HG03066 (cell line): ENCODE results near the gene FOXP1.

Experiments
- ATAC-seq: cut with Tn5 transposase; IDR thresholded peaks from one replicate; pipeline ENCODE4 v1.9.1; 2021; ENCODE audit warnings: low read depth; ENCODE audit not compliant: unreplicated experiment

Gene FOXP1

DNA sequence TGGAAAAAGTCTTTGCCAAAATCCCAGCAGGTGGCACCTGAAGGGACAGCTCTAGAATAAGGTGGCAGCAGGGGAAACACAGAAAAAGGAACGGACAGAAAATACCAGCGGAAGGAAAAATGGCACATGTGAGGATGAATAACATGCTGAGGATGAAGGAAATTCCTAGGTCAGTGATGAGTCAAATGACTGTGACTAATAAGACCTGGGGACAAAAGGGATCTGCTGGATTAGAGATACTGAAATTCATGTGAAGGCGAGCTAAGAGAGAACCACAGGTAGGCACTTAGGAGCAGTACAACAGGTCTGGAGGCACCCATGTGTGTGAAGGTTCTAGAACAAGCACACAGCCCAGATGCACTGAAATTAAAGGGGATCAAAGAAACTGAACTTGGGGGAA is 482.5 kb downstream of the FOXP1 start:
- no peak for ATAC-seq

DNA sequence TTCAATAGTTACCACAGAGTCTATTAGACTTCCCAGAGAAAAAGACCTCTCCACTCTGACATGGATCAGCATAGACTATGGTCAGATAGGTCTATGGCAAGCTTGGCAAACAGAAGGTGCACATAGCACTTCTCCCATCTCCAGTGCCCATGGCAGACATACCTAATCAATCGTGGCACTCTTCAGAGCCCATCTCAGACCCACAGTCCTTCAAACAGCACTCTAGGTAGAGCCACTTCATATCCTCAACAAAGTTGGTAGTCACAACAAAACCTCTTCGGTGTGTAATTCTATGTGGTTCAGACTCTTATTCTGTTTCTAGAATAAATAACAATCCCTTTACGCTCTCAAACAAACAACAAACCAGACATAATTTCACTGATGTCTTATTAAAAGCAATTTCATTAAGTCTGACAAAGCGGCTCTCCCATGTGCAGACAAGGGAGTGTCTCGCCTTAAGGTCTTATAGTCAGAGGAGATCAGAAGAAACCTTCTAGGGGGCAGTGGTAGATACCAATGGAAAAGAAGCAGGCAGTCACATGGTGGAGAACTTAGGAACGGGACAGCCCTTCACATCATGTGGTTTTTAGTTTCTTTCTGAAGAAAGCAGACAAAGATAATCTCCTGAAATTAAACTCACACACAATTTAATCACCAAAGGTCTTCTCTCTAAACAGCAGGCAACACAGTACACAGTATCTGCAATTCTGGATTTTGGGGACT is 483.4 kb downstream of the FOXP1 start:
- ATAC-seq, result no peak

DNA sequence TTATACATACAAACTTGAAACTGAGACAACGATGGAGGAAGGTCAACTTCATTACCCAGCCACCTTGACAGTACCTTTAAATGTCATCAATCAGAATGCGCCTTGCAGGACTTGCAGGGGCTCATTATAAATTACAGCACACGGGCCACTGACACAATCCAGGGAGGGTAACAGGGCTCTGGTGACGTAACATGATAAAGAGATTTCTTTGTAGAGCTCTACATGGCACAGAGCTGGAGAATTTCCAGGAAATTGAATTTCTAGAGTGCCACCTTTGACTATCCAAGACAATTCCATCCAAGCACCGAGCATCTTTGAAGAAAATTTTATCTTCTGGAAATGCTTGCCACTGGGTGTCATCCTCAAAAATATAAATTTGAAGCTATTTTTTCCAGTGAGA is 486.0 kb downstream of the FOXP1 start:
- ATAC-seq, result no peak

DNA sequence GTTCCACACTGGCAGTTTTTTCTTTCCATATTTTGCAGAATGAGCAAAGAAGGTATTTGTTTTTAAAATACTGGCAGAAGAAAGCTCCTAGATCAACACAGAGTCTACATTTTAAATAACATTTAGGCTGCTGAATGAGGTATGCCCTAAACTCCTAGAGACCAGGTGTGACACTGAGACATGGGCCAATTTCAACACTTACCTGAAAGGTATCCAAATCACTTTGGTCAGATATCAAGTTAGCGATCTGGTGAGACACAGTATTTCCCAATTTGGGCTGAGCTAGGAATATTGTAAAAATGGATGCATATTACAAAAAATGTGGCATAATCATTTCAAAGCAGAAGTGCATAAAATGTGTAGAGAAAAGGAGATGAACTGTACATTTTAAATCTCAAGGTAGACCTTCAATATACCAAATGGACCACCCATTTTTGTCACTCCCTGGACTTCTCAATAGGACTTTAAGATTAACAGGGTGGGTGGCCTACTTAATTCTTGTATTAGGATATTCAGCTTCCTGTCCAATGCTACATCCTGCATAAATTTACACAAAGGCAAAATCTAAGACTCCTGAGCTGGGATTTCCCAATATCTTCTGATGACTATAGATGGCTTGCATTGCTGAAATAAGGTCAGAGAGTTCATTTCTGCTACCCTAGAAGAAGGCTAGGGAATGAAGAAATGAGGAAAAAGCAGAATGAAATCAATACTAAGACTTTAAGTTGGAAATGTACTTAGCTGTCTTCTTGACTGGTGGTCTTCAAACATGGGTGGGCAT is 487.8 kb downstream of the FOXP1 start:
- no peak for ATAC-seq

DNA sequence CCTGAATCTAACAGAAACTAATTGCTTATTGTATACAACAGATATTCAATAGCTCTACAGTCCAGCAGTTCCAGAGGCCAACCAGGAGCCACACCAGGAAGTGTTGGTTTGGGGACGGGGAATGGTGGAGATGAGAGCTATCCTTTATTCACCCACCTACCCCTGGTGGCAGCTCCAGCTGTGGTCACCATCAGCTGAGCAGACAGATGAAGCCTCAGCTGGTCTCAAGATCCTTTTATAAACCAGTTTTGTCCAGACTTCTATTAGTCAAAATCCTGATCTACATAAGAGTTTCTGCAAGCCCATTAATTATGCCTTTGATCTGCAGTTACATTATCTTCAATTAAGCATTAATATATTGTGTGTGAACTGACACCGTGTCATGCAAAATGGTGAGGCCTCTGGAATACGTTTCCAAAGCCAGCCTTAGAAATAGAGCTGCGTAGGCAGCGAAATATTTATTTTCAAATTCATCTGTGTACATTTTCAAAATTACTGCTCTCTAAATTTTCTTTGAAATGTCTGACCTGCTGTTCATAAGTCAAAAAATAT is 488.8 kb downstream of the FOXP1 start:
- ATAC-seq, result no peak

DNA sequence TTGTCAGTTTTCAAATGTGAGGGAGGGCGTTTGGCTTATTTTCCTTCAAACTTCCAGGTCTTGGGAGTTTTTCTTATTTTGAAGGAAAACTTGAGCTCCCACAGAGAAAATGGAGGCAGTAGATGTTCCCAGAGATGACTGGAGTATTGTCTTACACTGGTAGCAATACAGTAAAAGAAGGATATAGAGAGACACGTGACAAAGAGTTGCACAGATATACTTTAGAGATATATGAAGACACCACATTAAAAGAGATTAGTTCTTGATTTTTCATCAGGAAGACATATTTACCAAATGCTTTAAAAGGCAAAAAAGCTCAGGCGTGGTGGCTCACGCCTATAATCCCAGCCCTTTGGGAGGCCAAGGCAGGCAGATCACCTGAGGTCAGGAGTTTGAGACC is 490.9 kb downstream of the FOXP1 start:
- ATAC-seq, result no peak

DNA sequence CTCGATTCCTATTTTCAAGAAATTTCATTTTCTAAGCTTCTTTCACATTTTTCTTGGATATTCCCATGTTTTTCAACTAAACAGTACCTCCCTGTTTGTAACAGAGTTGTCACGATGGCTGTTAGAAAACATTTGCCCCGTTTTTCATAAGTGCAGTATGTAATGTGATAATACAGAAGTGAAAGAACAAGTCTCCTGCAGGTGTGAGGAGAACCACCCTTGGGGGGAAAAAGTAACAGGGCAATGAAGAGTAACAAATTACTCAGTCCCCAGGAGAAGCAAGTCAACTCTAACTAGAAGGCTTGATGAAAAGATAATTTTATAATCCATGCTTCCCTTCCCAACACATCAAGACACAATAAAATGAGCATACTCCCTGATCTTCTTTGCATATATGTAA is 493.3 kb downstream of the FOXP1 start:
- no peak for ATAC-seq

DNA sequence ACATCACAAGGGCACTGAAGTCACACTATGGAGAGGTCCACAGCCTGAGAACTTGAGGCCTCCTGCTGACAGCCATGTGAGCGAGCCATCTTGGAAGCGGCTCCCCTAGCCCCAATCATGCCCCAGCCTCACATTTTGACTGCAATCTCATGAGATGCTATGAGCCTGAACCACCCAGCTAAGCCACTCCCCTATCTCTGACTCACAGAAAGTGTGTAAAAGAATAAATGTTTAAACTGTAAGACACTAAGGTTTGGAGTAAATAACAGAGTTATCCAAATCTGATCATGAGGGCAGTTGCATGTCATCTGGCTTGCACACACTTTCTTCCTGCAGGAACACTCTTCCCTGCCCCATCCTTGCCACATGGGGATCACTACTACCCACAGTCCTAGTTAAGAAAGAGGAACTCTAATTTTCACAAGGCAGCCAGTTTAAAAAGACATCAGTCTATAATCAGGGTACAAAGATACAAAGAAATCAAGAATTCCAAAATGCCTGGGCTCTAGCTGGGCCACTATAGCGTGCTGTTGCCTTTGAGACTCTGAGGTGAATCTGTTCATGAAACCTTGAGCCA is 494.2 kb downstream of the FOXP1 start:
- no peak for ATAC-seq

DNA sequence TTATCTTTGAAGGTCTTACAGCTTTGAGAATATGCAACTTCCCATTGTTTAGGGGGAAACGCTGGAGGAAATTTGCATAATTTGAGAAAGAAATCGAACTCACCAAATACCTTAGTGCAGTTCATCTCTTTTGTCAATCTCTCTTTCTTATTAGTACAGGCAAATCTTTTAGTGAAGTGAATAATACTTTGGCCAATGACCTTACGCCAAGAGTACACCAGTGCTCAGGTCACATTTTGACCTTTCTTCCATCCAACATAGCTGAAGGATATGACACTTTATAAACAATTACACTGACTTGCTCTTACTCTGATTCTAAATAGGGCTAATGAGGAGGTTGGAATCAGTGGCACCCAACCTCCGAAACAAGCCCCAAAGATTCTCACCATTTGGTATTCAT is 494.8 kb downstream of the FOXP1 start:
- ATAC-seq, result no peak

DNA sequence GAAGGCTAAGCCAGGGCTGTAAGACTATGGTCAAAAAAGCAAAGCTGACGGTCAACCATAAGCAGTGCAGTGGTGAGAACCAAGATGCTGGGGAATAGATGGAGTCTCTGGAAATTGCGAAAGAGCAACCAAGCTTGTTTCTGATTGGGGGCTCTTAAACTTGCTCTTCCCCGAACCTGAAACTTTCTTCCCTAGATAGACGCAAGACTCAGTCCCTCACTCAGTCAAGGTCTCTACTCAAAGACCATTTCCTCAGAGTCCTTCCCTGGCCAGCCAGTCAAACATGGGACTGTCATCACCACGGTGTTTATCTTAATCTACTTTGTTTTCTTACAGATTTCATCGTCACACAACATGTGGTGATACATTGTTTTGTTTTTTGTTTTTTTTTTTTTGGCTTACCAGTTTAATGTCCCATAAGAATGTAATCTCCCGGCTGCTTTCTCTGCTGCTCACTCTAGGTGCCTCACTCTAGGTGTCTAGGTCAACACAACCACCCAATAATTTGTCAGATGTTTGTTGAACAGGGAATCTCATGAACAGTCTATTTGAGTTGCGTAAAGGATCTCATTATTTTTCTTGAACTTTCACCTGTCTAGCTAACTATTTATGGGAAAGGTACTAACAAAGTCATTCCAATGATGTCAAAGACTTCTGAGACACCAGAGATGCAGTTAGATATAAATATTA is 495.4 kb downstream of the FOXP1 start:
- no peak for ATAC-seq

DNA sequence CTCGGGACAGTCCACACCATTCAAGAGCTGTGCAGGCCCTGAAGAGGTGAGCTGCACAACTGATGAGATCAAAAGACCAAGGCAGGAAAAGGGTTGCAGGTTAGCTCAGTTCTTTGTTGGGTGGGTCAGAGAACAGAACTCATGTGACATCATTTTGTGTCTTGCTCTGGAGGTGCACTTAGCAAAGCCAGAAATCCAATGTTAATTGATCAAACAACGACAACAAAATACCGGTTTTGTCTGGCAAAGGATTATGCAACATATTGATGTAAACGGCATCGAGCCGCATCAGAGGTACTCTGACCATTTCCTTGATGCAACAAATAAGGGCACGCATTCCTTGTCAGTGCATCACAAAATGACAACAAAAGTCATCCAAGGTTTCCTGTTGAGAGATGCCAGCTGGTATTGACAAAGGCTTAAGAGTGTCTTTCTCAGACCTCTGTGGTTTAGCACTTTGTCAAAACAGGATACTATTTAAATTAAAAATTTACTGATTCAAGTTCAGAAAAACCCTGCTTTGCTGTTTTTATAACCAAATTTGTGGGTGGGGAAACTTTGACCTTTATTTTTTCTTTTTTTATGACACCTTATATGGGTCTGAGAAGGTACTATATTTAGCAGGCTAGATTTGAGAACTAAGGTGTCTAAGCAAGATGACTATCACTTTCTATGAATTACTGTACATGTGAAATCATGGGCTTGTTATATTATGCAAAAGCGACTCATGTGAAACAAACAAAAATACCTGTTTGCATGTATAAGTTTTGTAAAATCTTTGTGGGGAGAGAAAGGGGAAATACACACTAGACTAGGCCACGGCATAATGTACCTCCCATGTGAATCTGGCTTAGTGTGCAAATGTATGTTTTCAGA is 496.1 kb downstream of the FOXP1 start:
- ATAC-seq, result peak; percentile 93

DNA sequence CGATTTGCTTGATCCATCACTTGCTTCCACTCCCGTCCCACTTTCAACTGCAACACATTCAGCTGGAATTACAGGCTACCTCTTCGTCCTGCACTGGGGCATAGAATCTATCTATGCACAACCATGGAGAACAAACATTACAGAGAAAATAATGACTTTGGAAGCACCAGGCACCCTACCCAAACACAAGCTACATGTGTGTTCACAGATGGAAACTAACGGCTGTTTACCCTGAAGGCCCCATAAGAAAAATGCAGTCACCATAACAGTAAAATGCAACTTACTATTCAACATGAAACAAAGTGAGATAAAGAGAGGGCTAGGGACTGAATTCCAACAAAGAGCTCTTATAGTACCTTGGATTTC is 496.8 kb downstream of the FOXP1 start:
- ATAC-seq, result no peak

DNA sequence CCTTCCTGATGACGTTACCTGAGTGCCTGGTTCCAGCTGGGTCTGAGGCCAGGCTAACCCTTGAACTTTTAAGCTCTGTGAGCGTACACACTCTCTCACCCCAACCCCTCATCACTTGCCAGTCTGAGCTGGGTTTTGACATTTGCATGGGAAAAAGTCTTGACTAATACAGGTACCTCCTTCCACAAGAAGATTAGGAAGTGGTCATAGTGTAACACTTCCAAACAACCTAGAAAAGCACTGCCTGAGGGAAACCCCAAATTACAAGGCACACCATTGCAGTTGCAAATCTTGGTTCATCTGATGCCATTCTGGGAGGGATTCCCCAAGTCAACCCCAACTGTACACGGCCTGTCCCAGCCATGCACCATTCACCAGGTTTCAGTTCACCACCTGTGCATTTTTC is 499.8 kb downstream of the FOXP1 start:
- ATAC-seq, result no peak

DNA sequence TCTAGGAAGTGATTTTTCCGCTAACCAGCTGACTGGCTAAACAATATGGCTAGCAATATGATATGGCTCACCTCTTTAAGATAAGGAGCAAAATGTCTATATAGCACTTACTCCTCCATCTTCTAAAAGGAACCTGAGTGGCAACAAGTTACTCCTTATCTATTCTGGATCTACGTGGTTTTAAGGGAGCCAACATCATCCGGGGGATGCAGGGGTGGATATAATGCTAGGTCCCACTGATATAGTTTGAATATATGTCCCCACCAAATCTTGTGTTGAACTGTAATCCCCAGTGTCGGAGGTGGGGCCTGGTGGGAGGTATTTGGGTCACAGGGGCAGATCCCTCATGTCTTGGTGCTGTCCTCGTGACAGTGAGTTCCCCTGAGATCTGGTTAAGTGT is 500.7 kb downstream of the FOXP1 start:
- ATAC-seq, result no peak

DNA sequence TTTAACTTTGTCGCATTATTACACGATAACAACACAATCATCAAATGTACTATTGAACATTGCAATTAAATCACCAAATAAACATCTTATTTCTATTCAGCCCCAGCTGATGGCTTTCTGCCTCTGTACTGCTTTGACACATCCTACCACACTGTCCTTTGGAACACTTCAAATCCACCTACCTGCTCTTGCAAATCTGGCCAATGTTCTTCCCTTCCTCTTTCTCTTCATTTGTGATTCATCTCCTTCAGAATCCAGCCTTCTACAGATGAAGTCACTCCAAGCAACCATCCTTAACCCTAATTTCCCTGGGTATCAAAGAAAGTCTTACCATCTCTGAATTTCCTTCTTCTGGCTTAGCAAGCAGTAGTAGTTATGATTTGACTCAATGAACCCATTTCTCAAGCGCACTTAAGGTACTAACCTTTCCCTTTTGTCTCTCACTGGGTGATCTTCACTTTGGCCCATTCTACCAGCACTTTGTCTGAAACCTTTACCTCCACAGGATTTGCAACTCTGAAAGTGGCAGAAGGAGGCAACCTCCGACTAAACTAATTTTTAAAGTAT is 502.9 kb downstream of the FOXP1 start:
- no peak for ATAC-seq

DNA sequence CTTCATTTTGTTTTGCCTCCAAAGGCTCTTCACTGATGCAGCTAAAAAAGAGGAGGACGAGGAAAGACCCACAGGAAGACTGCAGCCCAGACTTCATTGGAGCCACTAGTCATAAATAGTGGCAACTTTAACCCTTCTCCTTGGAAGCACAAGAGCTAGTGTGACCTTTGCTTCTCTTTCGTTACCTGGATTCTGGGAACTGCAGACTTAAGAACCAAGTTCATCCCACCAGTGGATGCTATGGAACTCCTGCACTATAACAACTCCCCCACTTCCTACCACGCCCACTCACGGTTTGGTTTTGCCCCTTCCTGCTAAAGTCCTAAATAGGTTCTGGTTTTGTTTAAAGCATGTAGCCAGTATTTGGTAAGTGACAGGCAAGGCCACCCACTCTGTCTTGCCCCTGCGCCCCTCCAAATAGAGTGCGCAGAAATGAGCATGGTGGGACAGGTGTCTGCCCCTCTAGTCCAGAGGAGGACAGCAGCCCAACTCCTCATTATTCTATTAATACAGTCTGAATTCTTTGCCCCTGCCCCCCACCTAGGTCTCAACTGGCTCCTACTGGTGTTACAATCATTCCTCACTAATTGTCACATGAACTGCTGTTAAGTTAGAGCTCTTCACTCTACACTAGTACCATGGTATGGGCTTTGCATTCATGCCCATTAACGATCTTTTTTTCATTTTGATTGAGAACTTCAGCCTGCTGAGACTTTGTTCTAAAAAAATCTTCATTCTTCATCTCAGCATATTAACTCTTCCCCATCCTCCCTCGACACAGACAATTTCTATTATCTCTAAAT is 504.6 kb downstream of the FOXP1 start:
- no peak for ATAC-seq

DNA sequence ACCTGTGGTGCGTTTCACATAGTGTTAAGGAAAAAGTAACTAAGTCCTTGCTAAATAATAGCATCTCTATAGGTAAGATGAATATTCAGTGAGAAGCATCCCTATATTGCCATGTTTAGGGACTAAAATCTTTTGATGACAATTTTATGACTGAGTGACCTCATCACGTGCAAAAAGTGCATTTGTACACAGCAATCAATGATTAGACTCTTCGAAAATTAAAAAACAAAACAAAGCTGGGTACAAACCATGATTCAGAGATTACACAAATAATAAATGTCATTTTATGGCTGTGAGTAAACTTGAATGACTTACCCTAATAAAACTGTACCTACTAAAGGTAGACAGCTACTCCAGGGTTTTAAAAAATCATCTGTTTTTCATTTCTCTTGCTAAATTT is 505.3 kb downstream of the FOXP1 start:
- no peak for ATAC-seq

DNA sequence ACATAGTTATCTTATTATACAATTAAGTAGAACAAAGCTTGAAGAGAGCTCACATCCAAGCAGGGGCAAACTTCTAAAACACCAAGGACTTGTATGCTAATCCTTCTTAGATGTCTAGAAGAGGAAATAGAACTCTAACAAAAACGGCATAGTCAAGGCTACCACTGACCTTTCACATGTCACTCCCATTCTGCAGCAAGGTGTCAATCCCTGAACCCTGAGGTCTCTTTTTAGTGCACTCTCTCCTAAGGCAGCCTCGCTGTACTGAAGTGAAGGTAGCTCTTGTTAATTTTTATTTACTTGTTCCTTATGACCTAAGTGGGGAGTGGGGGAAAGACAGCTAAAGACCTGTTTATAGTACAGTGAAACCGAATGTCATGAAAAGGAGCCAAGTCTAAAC is 506.5 kb downstream of the FOXP1 start:
- ATAC-seq, result no peak
